K562 (cell line): ENCODE measurements around the gene JMY. TPM values are rescaled to one million over a fixed set of nuclear protein-coding genes. Genes with fewer than 3 reads are reported as not detected.

Experiments
- ATAC-seq: fragments of 200-7000 bp; cut with Tn5 transposase; 3 replicates; pipeline ENCODE4 v1.9.1; 2020; ENCODE audit warnings: moderate library complexity
- BruUV-seq: library from RNA; stranded (reverse); fragments of 400-500 nt; replicated peaks from 2 replicates; lab custom pipeline; 2021; lab: Mats Ljungman, UMichigan
- CTCF ChIA-PET: fragments of 300-600 bp; formaldehyde crosslinking; extraction: SDS; loops from one replicate; lab custom pipeline; 2021; ENCODE audit warnings: low intra/inter-chr PET ratio; lab: Yijun Ruan, JAX
- POLR2A ChIA-PET: fragments of 300-600, 350-650 bp; sonication (Branson Sonifier 250); formaldehyde crosslinking; extraction: SDS; loops from one replicate; lab custom pipeline; 2021; ENCODE audit warnings: antibody characterized with exemption, inconsistent platforms; lab: Yijun Ruan, JAX
- DNase-seq, 4 experiments: peaks; one replicate each; pipeline versions ENCODE4 v3.0.0 to v3.0.0-alpha.2; 2011 to 2018; ENCODE audit warnings: low spot score in 3 of 4, mixed read lengths in 3 of 4; ENCODE audit errors: extremely low read depth in 1 of 4
- FAIRE-seq: peaks from 2 replicates; lab custom pipeline; 2011; peaks lifted over from hg19 to GRCh38; lab: Jason Lieb, UNC
- H2AFZ ChIP-seq: 2 replicates; pipeline ENCODE4 v1.6.0; 2011; ENCODE audit warnings: low read depth, low read length, control low read depth, inconsistent platforms
- H3K27ac ChIP-seq: fragments of 200-600 bp; 3 replicates; pipeline ENCODE4 v1.8.0; 2011; ENCODE audit warnings: low read depth, mild to moderate bottlenecking, control low read depth, inconsistent platforms, low read length, moderate library complexity, mixed read lengths; ENCODE audit errors: extremely low read depth
- H3K27me3 ChIP-seq, 2 experiments: fragments of 300-600 bp in 1 of 2; 2 replicates in 1 of 2; 3 replicates in 1 of 2; pipeline versions ENCODE4 v1.6.0 to v1.8.0; 2011; ENCODE audit warnings: inconsistent platforms in 2 of 2, low read length in 2 of 2, mild to moderate bottlenecking in 1 of 2, mixed read lengths in 1 of 2, moderate library complexity in 1 of 2; ENCODE audit not compliant: control insufficient read depth in 2 of 2, insufficient read depth in 2 of 2
- H3K36me3 ChIP-seq: fragments of 300-600 bp; 3 replicates; pipeline ENCODE4 v1.8.0; 2011; ENCODE audit warnings: mild to moderate bottlenecking, low read length, inconsistent platforms; ENCODE audit not compliant: control insufficient read depth, insufficient read depth
- H3K4me1 ChIP-seq, 2 experiments: fragments of 200-600 bp in 1 of 2; replicated peaks in 1 of 2; 2 replicates in 1 of 2; 3 replicates in 1 of 2; pipeline versions ENCODE4 v1.5.1 to v1.8.0; 2011; ENCODE audit warnings: inconsistent platforms in 2 of 2, low read length in 2 of 2, mild to moderate bottlenecking in 1 of 2, mixed read lengths in 1 of 2, moderate library complexity in 1 of 2; ENCODE audit not compliant: control insufficient read depth in 2 of 2, insufficient read depth in 2 of 2
- H3K4me2 ChIP-seq: 2 replicates; pipeline ENCODE4 v1.6.1; 2011; ENCODE audit warnings: low read length, control low read depth, inconsistent platforms, mixed read lengths; ENCODE audit not compliant: insufficient read depth
- H3K4me3 ChIP-seq: fragments of 200-600 bp; sonication (generic), shearing (Covaris generic); 2 replicates; pipeline ENCODE4 v1.5.1; 2016; ENCODE audit warnings: control low read depth, inconsistent platforms
- H3K79me2 ChIP-seq: fragments of 200-600 bp; 3 replicates; pipeline ENCODE4 v1.8.0; 2011; ENCODE audit warnings: low read length, inconsistent platforms; ENCODE audit not compliant: control insufficient read depth, insufficient read depth
- H3K9ac ChIP-seq, 2 experiments: 2 replicates each; pipeline versions ENCODE4 v1.6.0 to v1.6.1; 2011; ENCODE audit warnings: low read depth in 2 of 2, low read length in 2 of 2, control low read depth in 1 of 2, inconsistent platforms in 1 of 2, mild to moderate bottlenecking in 1 of 2, mixed read lengths in 1 of 2; ENCODE audit not compliant: insufficient read depth in 1 of 2
- H3K9me1 ChIP-seq: one replicate; pipeline ENCODE4 v1.6.0; 2011; ENCODE audit warnings: inconsistent platforms, mild to moderate bottlenecking, low read length, moderate library complexity; ENCODE audit not compliant: control insufficient read depth, insufficient read depth
- H3K9me3 ChIP-seq: replicated peaks from 2 replicates; pipeline ENCODE4 v1.5.1; 2011; ENCODE audit warnings: low read depth, low read length, inconsistent platforms; ENCODE audit not compliant: control insufficient read depth, insufficient read depth
- H4K20me1 ChIP-seq: replicated peaks from 2 replicates; pipeline ENCODE4 v1.6.1; 2011; ENCODE audit warnings: low read length, inconsistent platforms, mixed read lengths; ENCODE audit not compliant: control insufficient read depth, insufficient read depth
- C11orf30 ChIP-seq: fragments of 450-650 bp; IDR thresholded peaks from 2 replicates; pipeline ENCODE4 v1.6.1; 2016; ENCODE audit warnings: low read depth, mild to moderate bottlenecking
- CCNT2 ChIP-seq: IDR thresholded peaks from 2 replicates; pipeline ENCODE4 v1.6.1; 2011; ENCODE audit warnings: borderline replicate concordance, low read depth, mild to moderate bottlenecking, moderate library complexity, mixed read lengths, low read length; ENCODE audit not compliant: insufficient read length; ENCODE audit errors: extremely low read depth
- FOXK2 ChIP-seq, 2 experiments: fragments of 450-650 bp; IDR thresholded peaks in 1 of 2; conservative IDR thresholded peaks in 1 of 2; 2 replicates each; pipeline ENCODE4 v1.6.1; 2016; ENCODE audit warnings: low read depth in 2 of 2, mild to moderate bottlenecking in 1 of 2
- L3MBTL2 ChIP-seq: fragments of 450-650 bp; IDR thresholded peaks from 2 replicates; pipeline ENCODE4 v1.6.1; 2016; ENCODE audit warnings: mild to moderate bottlenecking, moderate library complexity
- MAZ ChIP-seq, 2 experiments: fragments of 450-650 bp in 1 of 2; sonication (generic) in 1 of 2; formaldehyde crosslinking; IDR thresholded peaks in 1 of 2; conservative IDR thresholded peaks in 1 of 2; 2 replicates each; pipeline versions ENCODE4 v1.4.0 to v1.5.0; 2020; ENCODE audit warnings: mild to moderate bottlenecking in 1 of 2, missing genetic modification reagents in 1 of 2
- NONO ChIP-seq, 2 experiments: fragments of 200-400 bp in 1 of 2; fragments of 450-650 bp in 1 of 2; formaldehyde crosslinking in 1 of 2; IDR thresholded peaks; 2 replicates each; pipeline ENCODE4 v1.6.1; 2017; ENCODE audit warnings: low read depth in 2 of 2, mild to moderate bottlenecking in 2 of 2, moderate library complexity in 2 of 2, low read length in 1 of 2
- NR2C2 ChIP-seq, 2 experiments: fragments of 200-800 bp in 1 of 2; sonication (Bioruptor generic) in 1 of 2; sonication (generic) in 1 of 2; formaldehyde crosslinking in 1 of 2; IDR thresholded peaks; 2 replicates each; pipeline versions ENCODE4 v1.6.1 to v1.8.0; 2016 to 2022; ENCODE audit warnings: mild to moderate bottlenecking in 1 of 2, missing compliant biosample characterization in 1 of 2, missing genetic modification characterization in 1 of 2, missing genetic modification reagents in 1 of 2
- PRPF4 ChIP-seq: fragments of 200-400 bp; formaldehyde crosslinking; IDR thresholded peaks from one replicate; pipeline ENCODE4 v1.6.1; 2017; ENCODE audit warnings: low read length, low read depth, mild to moderate bottlenecking; ENCODE audit not compliant: insufficient read depth, poor library complexity, severe bottlenecking
- SAP30 ChIP-seq: fragments of 200-600 bp; sonication (generic); IDR thresholded peaks from 2 replicates; pipeline ENCODE4 v1.6.1; 2012; ENCODE audit warnings: borderline replicate concordance, low read depth, mild to moderate bottlenecking, moderate library complexity, low read length, control low read depth, inconsistent platforms; ENCODE audit not compliant: insufficient read depth, poor library complexity, severe bottlenecking
- SETDB1 ChIP-seq: IDR thresholded peaks from one replicate; pipeline ENCODE4 v1.6.1; 2012; ENCODE audit warnings: low read length, control low read depth, inconsistent platforms
- ZBTB7A ChIP-seq: IDR thresholded peaks from 2 replicates; pipeline ENCODE4 v1.6.1; 2011; ENCODE audit warnings: low read depth, mild to moderate bottlenecking, low read length, moderate library complexity, borderline replicate concordance; ENCODE audit not compliant: control insufficient read depth
- ZFX ChIP-seq: sonication (generic); formaldehyde crosslinking; IDR thresholded peaks from 2 replicates; pipeline ENCODE4 v1.8.0; 2022; ENCODE audit warnings: mild to moderate bottlenecking, missing genetic modification reagents, moderate library complexity
- ZNF347 ChIP-seq: fragments of 450-650 bp; formaldehyde crosslinking; IDR thresholded peaks from 2 replicates; pipeline ENCODE4 v1.4.0; 2020; ENCODE audit warnings: low read depth, mild to moderate bottlenecking, moderate library complexity
- WGBS: fragments of 100-300 bp; shearing (Covaris generic); methylation state at CpG from one replicate; pipeline ENCODE4 v1.1.6; 2016; ENCODE audit warnings: low coverage, mixed read lengths; ENCODE audit not compliant: insufficient coverage; ENCODE audit errors: missing lambda C conversion rate; 5-methylcytosine and 5-hydroxymethylcytosine counted together
- in situ Hi-C: fragments of 300-500 bp; cut with MboI; formaldehyde crosslinking; loops from 4 replicates; pipeline ENCODE4 v1.15.0; 2018; ENCODE audit warnings: inconsistent platforms, mixed read lengths
- intact Hi-C: fragments of 100-400 bp; cut with micrococcal nuclease; formaldehyde crosslinking; loops from 2 replicates; pipeline ENCODE4 v1.14.2; 2022
- polyA plus RNA-seq, 8 experiments: library from polyadenylated mRNA; depleted of rRNA in 4 of 8; stranded (reverse) in 5 of 8; unstranded in 3 of 8; fragments of >200 nt; fragmentation: Nextera tagmentation in 2 of 8; fragmentation: Illumina TruSeq in 1 of 8; extraction: Ambion mirVana in 2 of 8; extraction: Trizol in 1 of 8; gene quantifications; 2 replicates each; pipeline versions ENCODE4 v1.2.1 to v1.2.3, GENCODE V29; 2011 to 2014; ENCODE audit warnings: inconsistent platforms in 1 of 8, missing spikeins in 1 of 8
- total RNA-seq, 7 experiments: library from RNA; depleted of rRNA in 6 of 7; stranded (reverse); fragments of >200 nt in 6 of 7; fragmentation: Illumina TruSeq in 2 of 7; extraction: Trizol in 2 of 7; gene quantifications; 2 replicates each; pipeline versions ENCODE4 v1.2.1 to v1.2.3, GENCODE V29; 2011 to 2021; ENCODE audit warnings: low replicate concordance in 1 of 7
- TF ChIP-seq, protein P1 (sequence below), 3 experiments: fragments of 200-800 bp in 1 of 3; sonication (Bioruptor generic) in 1 of 3; sonication (generic) in 1 of 3; formaldehyde crosslinking in 1 of 3; IDR thresholded peaks; 2 replicates each; pipeline versions ENCODE4 v1.6.1 to v1.8.0; 2016 to 2022; ENCODE audit warnings: mild to moderate bottlenecking in 2 of 3, missing compliant biosample characterization in 2 of 3, missing genetic modification characterization in 2 of 3, missing genetic modification reagents in 1 of 3
- TF ChIP-seq, protein P2 (sequence below): fragments of 250-450 bp; sonication (Bioruptor Pico); IDR thresholded peaks from 2 replicates; pipeline ENCODE4 v1.8.0; 2022; ENCODE audit warnings: moderate library complexity, mild to moderate bottlenecking, inconsistent platforms
- TF ChIP-seq, protein P3 (sequence below): fragments of 250-450 bp; sonication (Bioruptor Pico); IDR thresholded peaks from 2 replicates; pipeline ENCODE4 v1.5.0; 2020; ENCODE audit warnings: mild to moderate bottlenecking

Gene JMY
- total and polyA plus RNA-seq, 9 of the 15 experiments (the other 6 are each of a cell fraction or from before 2014, with no cell fraction given), result 1.1 to 5.5 (median 3.7) TPM

DNA sequence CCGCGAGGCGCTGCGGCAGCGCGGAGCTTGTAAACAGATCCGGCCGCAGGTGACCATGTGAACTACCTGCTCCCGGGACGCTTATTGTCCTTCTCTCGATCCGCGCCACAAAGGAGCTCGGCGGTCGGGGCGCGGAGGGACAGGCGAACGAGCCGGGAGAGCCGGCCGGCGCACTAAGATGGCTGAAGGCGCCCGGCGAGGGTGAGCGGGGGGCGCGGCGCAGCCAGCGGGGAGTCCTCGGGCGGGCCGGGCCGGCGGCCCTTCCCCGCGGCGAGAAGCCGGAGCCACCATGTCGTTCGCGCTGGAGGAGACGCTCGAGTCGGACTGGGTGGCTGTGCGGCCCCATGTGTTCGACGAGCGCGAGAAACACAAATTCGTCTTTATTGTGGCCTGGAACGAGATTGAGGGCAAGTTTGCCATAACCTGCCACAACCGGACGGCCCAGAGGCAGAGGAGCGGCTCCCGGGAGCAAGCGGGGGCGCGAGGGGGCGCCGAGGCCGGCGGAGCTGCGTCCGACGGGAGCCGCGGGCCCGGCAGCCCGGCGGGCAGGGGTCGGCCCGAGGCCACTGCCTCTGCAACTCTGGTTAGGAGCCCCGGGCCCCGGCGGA is 535 bp downstream of the JMY start:
- Histone ChIP-seq H3K9ac (peak overlapping the region; percentile 74 to 94), H3K27me3 (no peaks in the 10 kb centered on the region), H3K36me3 (no peaks in the 10 kb centered on the region), H3K4me1 (peaks cover 0 to 20% of the 10 kb centered on the region in 2 experiments; a peak in 3 of 5 replicates), H3K27ac (peak overlapping the region; percentile 73), H3K9me1 (no peaks in the 10 kb centered on the region), H3K4me3 (peak overlapping the region; percentile 52), H3K9me3 (no peaks in the 10 kb centered on the region), H2AFZ (peak overlapping the region; percentile 94), H4K20me1 (no peaks in the 10 kb centered on the region), H3K79me2 (peaks cover 44% of the 10 kb centered on the region), H3K4me2 (peak overlapping the region; percentile 80)
- WGBS, result 1% methylated on average over 52 of the region's 78 CpGs
- ATAC-seq (peak; percentile 23), FAIRE-seq (no peak), DNase-seq (peak; percentile 43 to 58 (median 50))
- ChIA-PET POLR2A (interaction anchor here (0.6 to 2.4 kb wide), 9 partner anchors 10 to 242 kb away, joined by 3 to 16 read pairs (median 3); no protein-coding TSS in a partner anchor), CTCF (interaction anchor here (0.7 kb wide), 1 partner anchor 349 kb away, joined by 3 read pairs; no protein-coding TSS in a partner anchor)
- no TSS peak for BruUV-seq
- in situ Hi-C loops (no loop called here), intact Hi-C loops (loop anchor here (5.0 kb wide), 2 partner anchors 104 to 276 kb away; partner anchors contain the start of gene HOMER1)
- peak; percentile 69; the same call in 1 of the 2 replicates for TF ChIP-seq ZBTB7A
- no peak for TF ChIP-seq ZNF347 (CRISPR knock-in tag)
- no peak for TF ChIP-seq FOXK2 (conservative IDR thresholded peaks at IDR 0.05 in 1 of 2, IDR thresholded peaks at IDR 0.05 in 1 of 2; ENCODE audit: low read depth in 2 of 2)
- TF ChIP-seq L3MBTL2, result peak; percentile 19; the same call in 1 of the 2 replicates
- TF ChIP-seq, protein P1, sequence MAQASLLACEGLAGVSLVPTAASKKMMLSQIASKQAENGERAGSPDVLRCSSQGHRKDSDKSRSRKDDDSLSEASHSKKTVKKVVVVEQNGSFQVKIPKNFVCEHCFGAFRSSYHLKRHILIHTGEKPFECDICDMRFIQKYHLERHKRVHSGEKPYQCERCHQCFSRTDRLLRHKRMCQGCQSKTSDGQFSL (CRISPR knock-in tag; IDR thresholded peaks at IDR 0.05), result no peak
- TF ChIP-seq, protein P1 (tag; IDR thresholded peaks at IDR 0.05), result no peak
- 0 out of 4 replicates have a peak, but pooled peaks of 1 of the 2 experiments have one; percentile 2 for TF ChIP-seq MAZ (CRISPR knock-in tag; conservative IDR thresholded peaks at IDR 0.05 in 1 of 2, IDR thresholded peaks at IDR 0.05 in 1 of 2)
- peak; percentile 5 for TF ChIP-seq SAP30
- TF ChIP-seq NR2C2 (CRISPR knock-in tag; IDR thresholded peaks at IDR 0.05), result no peak
- no peak for TF ChIP-seq NR2C2 (tag; IDR thresholded peaks at IDR 0.05)
- TF ChIP-seq NONO (IDR thresholded peaks at IDR 0.05; ENCODE audit: low read depth in 2 of 2, low read length in 1 of 2), result peak in 1 of 2 experiments; percentile 25; a peak in 1 of 4 replicates
- no peak for TF ChIP-seq C11orf30
- TF ChIP-seq CCNT2, result peak; percentile 35
- TF ChIP-seq, protein P2, sequence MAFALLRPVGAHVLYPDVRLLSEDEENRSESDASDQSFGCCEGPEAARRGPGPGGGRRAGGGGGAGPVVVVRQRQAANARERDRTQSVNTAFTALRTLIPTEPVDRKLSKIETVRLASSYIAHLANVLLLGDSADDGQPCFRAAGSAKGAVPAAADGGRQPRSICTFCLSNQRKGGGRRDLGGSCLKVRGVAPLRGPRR (CRISPR knock-in tag), result no peak
- no peak for TF ChIP-seq SETDB1
- 0 out of 2 replicates have a peak, but pooled peaks have one; percentile 47 for TF ChIP-seq ZFX
- TF ChIP-seq PRPF4, result peak; percentile 68
- TF ChIP-seq, protein P3, sequence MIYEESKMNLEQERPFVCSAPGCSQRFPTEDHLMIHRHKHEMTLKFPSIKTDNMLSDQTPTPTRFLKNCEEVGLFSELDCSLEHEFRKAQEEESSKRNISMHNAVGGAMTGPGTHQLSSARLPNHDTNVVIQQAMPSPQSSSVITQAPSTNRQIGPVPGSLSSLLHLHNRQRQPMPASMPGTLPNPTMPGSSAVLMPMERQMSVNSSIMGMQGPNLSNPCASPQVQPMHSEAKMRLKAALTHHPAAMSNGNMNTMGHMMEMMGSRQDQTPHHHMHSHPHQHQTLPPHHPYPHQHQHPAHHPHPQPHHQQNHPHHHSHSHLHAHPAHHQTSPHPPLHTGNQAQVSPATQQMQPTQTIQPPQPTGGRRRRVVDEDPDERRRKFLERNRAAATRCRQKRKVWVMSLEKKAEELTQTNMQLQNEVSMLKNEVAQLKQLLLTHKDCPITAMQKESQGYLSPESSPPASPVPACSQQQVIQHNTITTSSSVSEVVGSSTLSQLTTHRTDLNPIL (CRISPR knock-in tag), result no peak
